NCI-H1436 treated with DMSO at 0.1 percent for 48 hours (cell line): ENCODE results near the gene AQP2.

ENCODE experiments used
- DNase-seq: peaks from one replicate; lab custom pipeline; 2025; lab: John Stamatoyannopoulos, UW

Gene AQP2

GRCh38 chr12:49920241-49920914, 30.2 kb upstream of the AQP2 start:
- DNase-seq: no peak

GRCh38 chr12:49920915-49921286, 29.6 kb upstream of the AQP2 start:
- DNase-seq: no peak

GRCh38 chr12:49921299-49921698, 29.2 kb upstream of the AQP2 start:
- DNase-seq: no peak

- DNase-seq: no peak
Observed at GRCh38 chr12:49921936-49922335, 28.6 kb upstream of the AQP2 start.

GRCh38 chr12:49922349-49923034, 28.0 kb upstream of the AQP2 start:
- no peak for DNase-seq

- DNase-seq: no peak
Observed at GRCh38 chr12:49923035-49923644, 27.4 kb upstream of the AQP2 start.

- no peak for DNase-seq
Observed at GRCh38 chr12:49923880-49924556, 26.5 kb upstream of the AQP2 start.

- no peak for DNase-seq
Observed at GRCh38 chr12:49924628-49925246, 25.8 kb upstream of the AQP2 start.

- DNase-seq: no peak
Observed at GRCh38 chr12:49925433-49926204, 24.9 kb upstream of the AQP2 start.

- no peak for DNase-seq
Observed at GRCh38 chr12:49928471-49928870, 22.1 kb upstream of the AQP2 start.

GRCh38 chr12:49929581-49929980, 21.0 kb upstream of the AQP2 start:
- no peak for DNase-seq

GRCh38 chr12:49930515-49931288, 19.8 kb upstream of the AQP2 start:
- DNase-seq: no peak

GRCh38 chr12:49932023-49932422, 18.5 kb upstream of the AQP2 start:
- DNase-seq: no peak

- DNase-seq: no peak
Observed at GRCh38 chr12:49932533-49933130, 17.9 kb upstream of the AQP2 start.

GRCh38 chr12:49933796-49934195, 16.7 kb upstream of the AQP2 start:
- no peak for DNase-seq

- DNase-seq: no peak
Observed at GRCh38 chr12:49934505-49934904, 16.0 kb upstream of the AQP2 start.

GRCh38 chr12:49936925-49937324, 13.6 kb upstream of the AQP2 start:
- DNase-seq: no peak

GRCh38 chr12:49937639-49938300, 12.8 kb upstream of the AQP2 start:
- DNase-seq: no peak

- no peak for DNase-seq
Observed at GRCh38 chr12:49939307-49939706, 11.2 kb upstream of the AQP2 start.

- DNase-seq: no peak
Observed at GRCh38 chr12:49939707-49940106, 10.8 kb upstream of the AQP2 start.
